Endodermal cell (in vitro differentiated cells): ENCODE measurements around the gene PDCD2L. TPM values are rescaled to one million over a fixed set of nuclear protein-coding genes. Genes with fewer than 3 reads are reported as not detected.
A peak's percentile ranks its signal among the peaks of the same experiment; 100 is the strongest.

Experiments used
- DNase-seq: peaks from one replicate; pipeline ENCODE4 v3.0.0-alpha.2; 2017
- H3K27ac ChIP-seq: 2 replicates; pipeline ENCODE4 v1.5.1; 2013; ENCODE audit warnings: mild to moderate bottlenecking, low read depth, low read length, moderate library complexity
- H3K27me3 ChIP-seq: 2 replicates; pipeline ENCODE4 v1.6.1; 2013; ENCODE audit warnings: mild to moderate bottlenecking, low read length, moderate library complexity; ENCODE audit not compliant: insufficient read depth, control insufficient read depth, poor library complexity, severe bottlenecking
- H3K36me3 ChIP-seq: 2 replicates; pipeline ENCODE4 v1.7.0; 2013; ENCODE audit warnings: mild to moderate bottlenecking, low read length, moderate library complexity; ENCODE audit not compliant: control insufficient read depth, insufficient read depth
- H3K4me1 ChIP-seq: one replicate; pipeline ENCODE4 v1.7.0; 2013; ENCODE audit warnings: low read length; ENCODE audit not compliant: control insufficient read depth, insufficient read depth
- H3K4me3 ChIP-seq: 2 replicates; pipeline ENCODE4 v1.5.1; 2013; ENCODE audit warnings: mild to moderate bottlenecking, low read length, moderate library complexity
- H3K9ac ChIP-seq: 2 replicates; pipeline ENCODE4 v1.6.1; 2013; ENCODE audit warnings: mild to moderate bottlenecking, low read length, moderate library complexity; ENCODE audit not compliant: poor library complexity, severe bottlenecking; ENCODE audit errors: extremely low read depth
- H3K9me3 ChIP-seq: 2 replicates; pipeline ENCODE4 v1.6.1; 2013; ENCODE audit warnings: mild to moderate bottlenecking, low read length, moderate library complexity; ENCODE audit not compliant: control insufficient read depth
- H3K27ac Mint-ChIP-seq: 2 replicates; pipeline ENCODE4 v1.8.0; 2020; ENCODE audit warnings: mixed read lengths
- H3K27me3 Mint-ChIP-seq: 2 replicates; pipeline ENCODE4 v1.8.0; 2021; ENCODE audit warnings: mild to moderate bottlenecking, mixed read lengths; ENCODE audit not compliant: insufficient read depth
- H3K36me3 Mint-ChIP-seq: 2 replicates; pipeline ENCODE4 v1.8.0; 2020; ENCODE audit warnings: low read depth, mixed read lengths
- H3K4me1 Mint-ChIP-seq: 2 replicates; pipeline ENCODE4 v1.8.0; 2020; ENCODE audit warnings: mixed read lengths
- H3K4me3 Mint-ChIP-seq: 2 replicates; pipeline ENCODE4 v1.8.0; 2020; ENCODE audit warnings: mild to moderate bottlenecking, moderate library complexity, mixed read lengths
- H3K9me3 Mint-ChIP-seq: 2 replicates; pipeline ENCODE4 v1.8.0; 2020; ENCODE audit warnings: mild to moderate bottlenecking, mixed read lengths
- WGBS, 2 experiments: methylation state at CpG; one replicate each; pipeline versions ENCODE4 v1.1.5 to v1.1.7; 2013; ENCODE audit warnings: missing lambda C conversion rate in 2 of 2, mixed read lengths in 1 of 2; ENCODE audit not compliant: insufficient coverage in 1 of 2, insufficient read length in 1 of 2; 5-methylcytosine and 5-hydroxymethylcytosine counted together
- total RNA-seq, 2 donors: library from RNA; stranded (reverse); fragmentation: NEBNext Ultra II Directional in 1 of 2; extraction: Animal tissue kit (Norgen Biotek cat#: 25700) in 1 of 2; gene quantifications; 2 replicates in 1 of 2; 3 replicates in 1 of 2; pipeline ENCODE4 v1.2.1, GENCODE V29; 2021
- TF ChIP-seq, protein P1 (sequence below): fragments of 200-600 bp; sonication (generic); conservative IDR thresholded peaks from 2 replicates; pipeline ENCODE4 v1.5.0; 2021; ENCODE audit warnings: antibody characterized with exemption, mild to moderate bottlenecking

PDCD2L gene
- total RNA-seq, 2 donors from 2014 or later = 25.0 to 25.1 TPM

DNA sequence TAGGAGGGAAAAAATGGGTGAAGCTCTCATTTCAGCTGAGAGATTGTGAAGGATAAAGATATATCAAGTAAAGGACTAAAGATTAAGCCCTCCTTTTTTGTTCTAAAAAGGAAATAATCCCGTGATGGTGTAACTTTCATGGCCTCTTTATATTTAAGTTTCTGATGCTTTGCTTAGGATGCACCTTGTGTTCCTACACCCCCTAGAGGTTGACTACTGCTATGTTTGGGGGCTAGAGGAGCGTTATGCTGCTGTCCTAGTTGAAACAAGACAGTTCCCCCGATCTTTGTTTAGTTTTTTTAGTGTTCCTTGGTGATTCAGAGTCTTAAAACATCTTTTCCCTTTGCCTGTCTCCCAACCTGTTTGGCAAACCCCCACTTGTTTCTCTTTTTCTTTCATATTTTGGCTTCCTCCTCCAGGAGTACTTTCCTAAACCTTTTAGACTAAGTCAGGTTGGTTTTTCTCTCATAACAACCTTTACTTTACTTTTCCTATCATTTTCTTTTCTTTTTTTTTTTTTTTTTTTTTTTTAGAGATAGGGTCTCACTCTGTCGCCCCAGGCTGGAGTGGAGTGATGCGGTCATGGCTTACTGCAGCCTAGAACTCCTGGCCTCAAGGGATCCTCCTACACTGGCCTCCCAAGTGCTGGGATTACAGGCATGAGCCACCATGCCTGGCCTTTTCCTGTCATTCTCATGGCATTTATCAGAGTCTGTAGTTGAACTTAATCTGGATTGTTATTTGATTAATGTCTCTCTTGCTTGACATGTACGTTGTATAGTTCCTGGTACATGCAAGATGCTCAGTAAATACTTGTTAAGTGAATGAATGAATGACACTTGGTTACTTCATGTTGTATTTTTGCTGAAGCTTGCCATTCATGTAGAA lies 26.8 kb downstream of the PDCD2L start:
- H3K27me3 Mint-ChIP-seq = no peaks in the 10 kb centered on the region
- no peaks in the 10 kb centered on the region for H3K9me3 Mint-ChIP-seq
- H3K36me3 Mint-ChIP-seq = peaks cover 45% of the 10 kb centered on the region
- Histone ChIP-seq H3K36me3 (peaks cover 56% of the 10 kb centered on the region), H3K27ac (no peak overlapping the region), H3K4me3 (peak overlapping the region; percentile 90), H3K4me1 (no peaks in the 10 kb centered on the region), H3K9me3 (no peaks in the 10 kb centered on the region), H3K27me3 (no peaks in the 10 kb centered on the region), H3K9ac (no peak overlapping the region)
- TF ChIP-seq, protein P1, sequence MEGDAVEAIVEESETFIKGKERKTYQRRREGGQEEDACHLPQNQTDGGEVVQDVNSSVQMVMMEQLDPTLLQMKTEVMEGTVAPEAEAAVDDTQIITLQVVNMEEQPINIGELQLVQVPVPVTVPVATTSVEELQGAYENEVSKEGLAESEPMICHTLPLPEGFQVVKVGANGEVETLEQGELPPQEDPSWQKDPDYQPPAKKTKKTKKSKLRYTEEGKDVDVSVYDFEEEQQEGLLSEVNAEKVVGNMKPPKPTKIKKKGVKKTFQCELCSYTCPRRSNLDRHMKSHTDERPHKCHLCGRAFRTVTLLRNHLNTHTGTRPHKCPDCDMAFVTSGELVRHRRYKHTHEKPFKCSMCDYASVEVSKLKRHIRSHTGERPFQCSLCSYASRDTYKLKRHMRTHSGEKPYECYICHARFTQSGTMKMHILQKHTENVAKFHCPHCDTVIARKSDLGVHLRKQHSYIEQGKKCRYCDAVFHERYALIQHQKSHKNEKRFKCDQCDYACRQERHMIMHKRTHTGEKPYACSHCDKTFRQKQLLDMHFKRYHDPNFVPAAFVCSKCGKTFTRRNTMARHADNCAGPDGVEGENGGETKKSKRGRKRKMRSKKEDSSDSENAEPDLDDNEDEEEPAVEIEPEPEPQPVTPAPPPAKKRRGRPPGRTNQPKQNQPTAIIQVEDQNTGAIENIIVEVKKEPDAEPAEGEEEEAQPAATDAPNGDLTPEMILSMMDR = peak; percentile 79
- H3K27ac Mint-ChIP-seq = peak overlapping the region; percentile 75
- H3K4me1 Mint-ChIP-seq = peaks cover 8% of the 10 kb centered on the region
- H3K4me3 Mint-ChIP-seq = peak overlapping the region; percentile 93
- peak; percentile 58 for DNase-seq
- 68 to 76% methylated on average over 6 of the region's 6 CpGs for WGBS, 2 experiments

- Histone ChIP-seq H3K9ac (no peak overlapping the region), H3K4me1 (no peaks in the 10 kb centered on the region), H3K4me3 (peak overlapping the region; percentile 90), H3K27ac (no peak overlapping the region), H3K9me3 (no peaks in the 10 kb centered on the region), H3K27me3 (no peaks in the 10 kb centered on the region), H3K36me3 (peaks cover 58% of the 10 kb centered on the region)
- WGBS, 2 experiments = 94 to 100% methylated on average over 2 of the region's 2 CpGs
- no peak for DNase-seq
- peaks cover 50% of the 10 kb centered on the region for H3K36me3 Mint-ChIP-seq
- H3K27me3 Mint-ChIP-seq = no peaks in the 10 kb centered on the region
- no peak overlapping the region for H3K4me3 Mint-ChIP-seq
- TF ChIP-seq, protein P1 = no peak
- no peaks in the 10 kb centered on the region for H3K9me3 Mint-ChIP-seq
- H3K4me1 Mint-ChIP-seq = peaks cover 8% of the 10 kb centered on the region
- no peak overlapping the region for H3K27ac Mint-ChIP-seq
Observed at GRCh38 chr19:34431681-34432402, 27.6 kb downstream of the PDCD2L start.

DNA sequence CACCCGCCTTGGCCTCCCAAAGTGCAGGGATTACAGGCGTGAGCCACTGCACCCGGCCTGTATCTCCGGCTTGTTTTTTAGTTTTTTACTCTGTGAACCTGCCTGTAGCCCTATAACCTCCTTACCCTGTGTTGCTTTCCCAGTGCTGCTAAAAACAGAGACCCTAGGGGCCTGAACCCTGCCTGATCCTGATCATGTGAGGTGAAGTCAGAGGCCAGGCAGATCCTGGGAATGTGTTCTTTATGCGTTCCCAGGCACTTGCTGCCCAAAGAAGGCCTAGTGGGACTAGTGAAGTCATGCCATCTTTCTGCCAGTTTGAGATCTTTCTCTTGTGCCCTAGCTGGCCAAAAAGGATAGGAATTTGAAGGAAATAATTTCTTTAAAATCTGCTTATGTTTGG lies 28.6 kb downstream of the PDCD2L start:
- DNase-seq = peak; percentile 45
- Mint-ChIP-seq H3K36me3 (peaks cover 57% of the 10 kb centered on the region), H3K4me3 (no peak overlapping the region), H3K27me3 (no peaks in the 10 kb centered on the region), H3K4me1 (peaks cover 8% of the 10 kb centered on the region), H3K9me3 (no peaks in the 10 kb centered on the region), H3K27ac (peak overlapping the region; percentile 62)
- no peak overlapping the region for H3K4me3 ChIP-seq
- H3K27me3 ChIP-seq = no peaks in the 10 kb centered on the region
- TF ChIP-seq, protein P1 = no peak
- H3K9ac ChIP-seq = no peak overlapping the region
- H3K36me3 ChIP-seq = peaks cover 64% of the 10 kb centered on the region
- 97 to 100% methylated on average over 4 to 5 of the region's 5 CpGs for WGBS, 2 experiments
- H3K27ac ChIP-seq = no peak overlapping the region
- no peaks in the 10 kb centered on the region for H3K4me1 ChIP-seq
- H3K9me3 ChIP-seq = no peaks in the 10 kb centered on the region
